ENCODE results near the gene GSN.
A peak's percentile ranks its signal among the peaks of the same experiment; 100 is the strongest.

GSN gene

DNA sequence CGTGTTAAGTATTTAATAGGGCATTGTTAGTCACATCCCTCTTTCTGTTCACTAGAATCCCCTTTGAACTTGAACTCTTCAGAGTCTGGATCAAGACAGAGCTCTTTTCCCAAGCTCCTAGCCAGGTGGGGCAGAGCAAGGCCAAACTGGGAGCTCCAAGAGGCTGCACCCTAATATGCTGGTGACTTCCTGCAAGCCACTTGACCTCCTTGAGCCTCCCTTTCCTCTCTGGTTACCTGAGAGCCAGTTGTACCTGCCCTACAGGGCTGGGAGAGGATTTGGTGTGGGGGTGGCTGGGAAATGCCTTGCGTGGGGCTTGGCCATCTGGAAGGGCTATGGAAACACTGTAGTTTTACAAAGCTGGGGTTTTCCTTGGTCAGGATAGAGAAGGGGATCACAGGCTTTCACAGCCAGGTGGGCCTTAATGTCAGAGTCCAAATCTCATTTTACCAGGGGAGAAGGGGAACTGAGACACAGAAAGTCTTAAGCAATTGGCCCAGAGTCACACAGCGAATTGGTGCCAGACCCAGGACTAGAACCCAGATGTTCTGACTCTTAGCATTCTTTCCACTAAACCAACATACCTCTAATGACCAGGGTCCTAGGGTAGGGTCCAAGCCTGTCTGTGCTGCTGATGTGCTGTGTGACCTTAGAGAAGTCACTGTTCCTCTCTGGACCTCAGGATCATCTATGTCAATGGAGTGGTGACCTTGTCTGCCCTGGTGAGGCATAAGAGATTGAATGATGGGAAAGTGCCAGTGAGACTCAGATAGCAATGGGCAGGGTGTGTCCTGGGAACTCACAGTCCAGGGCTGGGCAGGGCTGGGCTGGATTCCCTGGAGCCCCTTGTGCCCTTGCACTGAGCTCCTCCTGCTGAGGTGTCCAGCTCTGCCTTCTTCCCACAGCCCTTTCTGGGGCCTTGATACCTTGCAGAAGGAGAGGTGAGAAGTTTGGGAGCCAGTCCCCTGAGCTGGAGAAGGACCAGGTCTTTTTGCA lies 35.8 kb downstream of the GSN start:
- no peak for DNase-seq

DNA sequence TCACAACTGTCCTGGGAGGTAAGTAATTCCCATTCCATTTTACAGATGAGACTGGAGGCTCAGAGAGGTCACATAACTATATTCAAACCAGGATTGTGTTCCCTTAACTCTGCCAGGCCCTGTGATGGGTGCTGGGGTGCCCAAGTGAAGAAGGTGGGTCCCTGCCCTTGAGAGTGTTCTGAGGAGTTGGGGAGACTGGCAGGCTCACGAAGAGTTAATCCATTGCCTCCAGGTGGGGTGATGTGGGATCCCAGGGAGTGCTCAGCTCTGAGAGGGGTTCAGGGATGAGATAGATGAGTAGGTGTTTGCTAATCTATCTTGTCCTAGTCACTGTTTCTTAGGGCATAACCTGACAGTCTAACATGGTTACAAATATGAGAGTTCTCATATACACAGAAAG lies 36.7 kb downstream of the GSN start:
- DNase-seq: no peak

GRCh38 chr9:121305269-121305994 lies 37.5 kb downstream of the GSN start:
- no peak for DNase-seq

DNA sequence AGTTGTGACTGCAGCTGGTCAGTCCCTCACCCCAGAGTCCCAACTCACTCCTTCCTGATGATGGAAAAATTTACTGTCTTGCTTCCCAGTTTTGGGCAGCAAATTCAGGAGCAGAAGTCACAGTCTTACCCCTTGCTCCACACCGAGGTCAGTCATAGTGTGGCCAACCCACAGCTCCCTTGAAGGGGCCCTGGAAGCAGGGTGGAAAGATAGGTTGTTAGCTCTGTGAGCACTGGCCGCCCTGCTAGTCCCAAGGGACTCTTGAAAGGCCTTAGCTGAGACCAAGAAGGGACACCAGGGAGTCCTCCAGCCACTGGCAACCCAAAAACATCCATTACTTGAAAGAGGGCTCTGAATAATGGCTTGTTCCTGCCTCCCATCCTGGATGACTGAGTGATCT lies 40.0 kb downstream of the GSN start:
- no peak for DNase-seq

GRCh38 chr9:121308765-121309164 lies 40.8 kb downstream of the GSN start:
- no peak for DNase-seq

GRCh38 chr9:121309171-121309570 lies 41.2 kb downstream of the GSN start:
- no peak for DNase-seq

DNA sequence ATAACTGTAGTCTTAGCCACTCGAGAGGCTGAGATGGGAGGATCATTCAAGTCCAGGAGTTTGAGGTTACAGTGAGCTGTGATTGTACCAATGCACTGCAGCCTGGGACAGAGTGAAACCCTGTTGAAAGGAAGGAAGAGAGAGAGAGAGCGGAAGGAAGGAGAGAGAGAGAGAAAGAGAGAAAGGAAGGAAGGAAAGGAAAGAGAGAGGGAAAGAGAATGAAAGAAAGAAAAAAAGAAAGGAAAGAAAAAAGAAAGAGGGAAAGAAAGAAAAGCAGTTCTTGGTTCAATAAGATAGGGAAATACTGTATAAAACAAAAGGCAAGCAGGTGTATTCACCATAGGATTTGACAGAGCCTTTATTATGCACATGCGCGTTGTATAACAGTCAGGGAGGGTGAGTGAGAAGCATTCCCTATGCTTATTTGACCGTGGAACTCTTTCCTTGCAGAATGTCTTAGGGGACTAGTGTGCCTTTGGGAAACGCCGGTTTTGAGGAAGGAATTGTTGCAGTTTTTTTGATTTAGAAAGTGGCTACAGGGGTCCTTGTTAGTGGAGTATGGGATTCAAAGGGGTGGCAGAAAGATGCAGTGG lies 42.0 kb downstream of the GSN start:
- no peak for DNase-seq

GRCh38 chr9:121310571-121310970 lies 42.6 kb downstream of the GSN start:
- DNase-seq: no peak

GRCh38 chr9:121312169-121312568 lies 44.2 kb downstream of the GSN start:
- DNase-seq: no peak

DNA sequence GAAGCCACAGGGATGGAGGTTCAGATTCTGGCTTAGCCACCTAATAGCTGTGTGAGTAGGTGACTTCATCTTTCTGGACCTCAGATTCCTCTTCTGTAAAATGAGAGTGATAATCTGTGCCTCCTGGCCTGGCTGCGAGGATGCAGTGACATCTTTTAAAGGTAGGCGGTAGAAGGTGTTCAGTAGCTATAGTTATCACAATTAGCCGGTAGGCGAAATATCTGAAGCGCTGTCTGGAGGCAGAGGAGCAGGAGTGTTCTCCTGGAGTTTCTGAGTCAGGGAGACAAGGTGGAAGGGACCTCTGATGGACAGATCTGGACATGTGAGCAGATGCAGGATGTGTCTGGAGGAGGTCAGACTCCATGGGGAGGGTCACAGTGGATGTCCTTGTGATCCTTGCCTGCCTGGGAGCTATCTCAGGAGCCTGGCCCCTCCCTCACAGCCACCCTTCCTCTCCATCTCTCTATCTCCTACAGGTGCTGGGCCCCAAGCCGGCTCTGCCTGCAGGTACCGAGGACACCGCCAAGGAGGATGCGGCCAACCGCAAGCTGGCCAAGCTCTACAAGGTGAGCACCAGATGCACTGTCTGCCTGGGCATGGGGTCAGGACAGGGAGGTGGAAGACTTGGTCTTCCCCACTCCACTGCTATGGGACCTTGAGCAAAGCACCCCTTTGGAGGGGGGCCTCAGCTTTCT lies 45.6 kb downstream of the GSN start:
- no peak for DNase-seq

DNA sequence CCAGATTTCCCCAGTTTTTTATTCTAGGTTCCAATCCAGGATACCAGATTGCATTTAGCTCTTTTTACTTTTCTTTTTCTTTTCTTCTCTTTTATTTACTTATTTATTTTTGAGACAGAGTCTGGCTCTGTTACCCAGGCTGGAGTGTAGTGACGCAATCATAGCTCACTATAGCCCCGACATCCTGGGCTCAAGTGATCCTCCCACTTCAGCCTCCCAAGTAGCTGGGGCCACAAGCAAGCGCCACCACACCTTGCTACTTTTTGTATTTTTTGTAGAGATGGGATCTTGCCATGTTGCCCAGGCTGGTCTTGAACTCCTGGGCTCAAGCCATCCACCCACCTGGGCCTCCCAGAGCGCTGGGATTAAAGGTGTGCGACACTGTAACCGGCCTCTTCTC lies 48.4 kb downstream of the GSN start:
- DNase-seq: no peak

DNA sequence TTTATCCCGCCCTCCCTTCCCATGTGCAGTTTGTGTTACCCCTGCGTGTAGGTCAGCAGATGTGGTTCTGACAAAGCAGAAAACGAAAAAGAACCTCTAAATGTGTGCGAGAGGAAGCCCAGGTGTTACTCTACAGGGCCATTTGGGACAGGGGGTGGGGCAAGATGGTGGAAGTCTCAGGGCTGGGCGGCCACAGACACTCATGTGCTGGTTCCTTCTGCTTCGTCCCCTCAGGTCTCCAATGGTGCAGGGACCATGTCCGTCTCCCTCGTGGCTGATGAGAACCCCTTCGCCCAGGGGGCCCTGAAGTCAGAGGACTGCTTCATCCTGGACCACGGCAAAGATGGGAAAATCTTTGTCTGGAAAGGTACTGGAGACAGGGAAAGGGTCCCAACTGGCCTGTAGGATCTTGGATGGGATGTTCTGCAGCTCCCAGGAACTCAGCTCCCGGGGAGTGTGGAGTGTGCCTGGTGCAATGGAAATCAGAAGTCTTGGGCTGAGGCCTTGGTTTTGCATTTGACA lies 49.0 kb downstream of the GSN start:
- no peak for DNase-seq

GRCh38 chr9:121317737-121318630 lies 50.0 kb downstream of the GSN start:
- DNase-seq: no peak

DNA sequence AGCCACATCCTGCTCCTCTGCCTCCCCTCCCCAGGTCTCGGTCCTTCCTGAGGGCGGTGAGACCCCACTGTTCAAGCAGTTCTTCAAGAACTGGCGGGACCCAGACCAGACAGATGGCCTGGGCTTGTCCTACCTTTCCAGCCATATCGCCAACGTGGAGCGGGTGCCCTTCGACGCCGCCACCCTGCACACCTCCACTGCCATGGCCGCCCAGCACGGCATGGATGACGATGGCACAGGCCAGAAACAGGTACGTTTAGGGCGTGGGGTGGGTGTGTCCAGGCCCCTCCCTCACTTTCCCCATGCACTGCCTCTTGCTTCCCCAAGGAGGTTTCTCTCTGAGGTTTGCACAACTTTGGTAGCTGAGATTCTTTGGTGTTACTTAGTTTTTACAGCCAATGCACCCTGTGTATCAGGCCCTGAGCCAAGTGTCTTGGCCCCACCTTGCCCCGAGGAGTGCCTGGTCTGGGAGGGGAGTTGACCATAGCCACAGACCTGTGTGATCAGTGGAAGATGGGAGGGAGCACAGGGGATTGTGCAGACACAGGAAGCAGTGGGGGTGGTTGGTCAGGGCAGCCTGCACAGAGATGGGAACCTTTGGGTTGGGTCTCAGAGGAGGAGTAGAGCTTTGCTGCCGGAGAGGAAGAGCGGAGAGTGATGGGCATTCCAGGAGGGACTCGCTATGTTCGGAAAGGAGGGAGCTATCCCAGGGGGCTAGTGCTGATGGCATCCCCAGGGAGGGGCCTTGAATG lies 50.8 kb downstream of the GSN start:
- no peak for DNase-seq

GRCh38 chr9:121319383-121319780 lies 51.4 kb downstream of the GSN start:
- DNase-seq: no peak

DNA sequence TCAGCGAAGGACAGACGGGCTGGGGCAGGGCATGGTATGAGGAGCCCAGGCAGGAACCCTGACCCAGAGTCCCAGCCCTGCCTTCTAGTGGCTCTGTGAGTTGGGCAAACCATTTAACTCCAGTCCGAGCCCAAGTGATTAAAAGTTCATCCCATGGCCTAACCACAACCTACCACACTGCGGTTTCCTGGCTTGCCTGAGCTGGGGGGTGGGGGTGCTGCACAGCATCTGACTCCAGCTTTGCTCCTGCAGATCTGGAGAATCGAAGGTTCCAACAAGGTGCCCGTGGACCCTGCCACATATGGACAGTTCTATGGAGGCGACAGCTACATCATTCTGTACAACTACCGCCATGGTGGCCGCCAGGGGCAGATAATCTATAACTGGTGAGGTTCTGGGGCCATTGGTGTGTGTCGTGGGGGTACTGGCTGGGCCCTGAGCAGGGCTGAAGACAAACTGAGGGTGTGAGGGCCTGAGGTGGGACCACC lies 53.1 kb downstream of the GSN start:
- no peak for DNase-seq

DNA sequence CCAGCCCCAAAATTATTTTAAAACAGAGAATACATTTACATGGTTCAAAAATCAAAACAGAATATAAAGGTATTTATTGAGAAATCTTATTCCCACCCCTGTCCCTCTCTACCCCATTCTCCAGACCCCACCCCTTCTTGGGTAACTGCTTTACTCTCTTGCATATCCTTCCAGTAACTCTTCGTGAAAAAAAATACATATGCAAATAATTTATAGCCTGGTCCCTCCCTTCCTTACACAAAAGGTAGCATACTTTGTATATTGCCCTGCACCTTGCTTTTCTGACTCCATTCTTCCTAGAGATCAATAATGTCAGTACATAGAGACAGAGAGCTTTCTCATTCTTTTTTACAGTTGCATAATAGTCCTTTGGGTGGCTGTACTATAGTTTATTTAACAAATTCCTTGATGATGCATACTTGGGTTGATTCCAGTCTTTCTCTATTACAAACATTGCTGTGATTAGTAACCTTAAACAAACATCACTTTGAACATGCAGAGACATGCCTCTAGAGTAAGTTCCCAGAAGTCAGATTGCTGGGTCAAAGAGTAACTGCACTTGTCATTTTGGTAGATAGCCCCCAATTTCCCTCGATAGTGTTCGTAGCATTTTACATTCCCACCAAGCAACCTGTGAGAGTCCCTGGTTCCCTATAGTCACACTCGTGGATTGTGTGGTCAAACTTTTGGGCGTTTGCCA lies 54.2 kb downstream of the GSN start:
- DNase-seq: peak; percentile 97

DNA sequence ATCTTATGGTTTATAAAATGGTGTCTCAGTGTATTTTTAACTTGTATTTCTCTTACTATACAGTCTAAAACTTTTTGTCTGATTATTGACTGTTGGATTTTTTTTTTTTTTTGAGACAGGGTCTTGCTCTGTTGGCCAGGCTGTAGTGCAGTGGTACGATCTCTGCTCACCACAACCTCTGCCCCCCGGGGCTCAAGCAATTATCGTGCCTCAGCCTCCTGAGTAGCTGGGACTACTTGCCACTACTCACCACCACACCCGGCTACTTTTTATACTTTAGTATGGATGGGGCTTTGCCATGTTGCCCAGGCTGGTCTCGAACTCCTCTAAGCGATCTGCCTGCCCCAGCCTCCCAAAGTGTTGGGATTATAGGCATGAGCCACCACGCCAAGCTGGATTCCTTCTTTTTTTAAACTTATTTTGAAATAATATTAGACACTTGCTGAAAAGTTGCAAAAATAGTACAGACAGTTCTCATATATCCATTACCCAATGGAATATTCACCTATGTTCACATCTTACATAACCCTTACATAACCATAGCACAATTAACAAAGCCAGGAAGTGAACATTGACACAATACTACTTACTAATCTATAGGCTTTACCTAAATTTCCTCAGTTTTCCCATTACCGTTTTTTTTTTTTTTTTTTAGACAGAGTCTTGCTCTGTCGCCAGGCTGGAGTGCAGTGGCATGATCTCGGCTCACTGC lies 54.9 kb downstream of the GSN start:
- no peak for DNase-seq
